ENCODE measurements around the gene LAMA2. TPM values are rescaled to one million over a fixed set of nuclear protein-coding genes. Genes with fewer than 3 reads are reported as not detected.

The LAMA2 gene
- total and polyA plus RNA-seq, 2 donors (not counting 1 experiment from before 2014, with no cell fraction given): 19.5 to 67.5 TPM

DNA sequence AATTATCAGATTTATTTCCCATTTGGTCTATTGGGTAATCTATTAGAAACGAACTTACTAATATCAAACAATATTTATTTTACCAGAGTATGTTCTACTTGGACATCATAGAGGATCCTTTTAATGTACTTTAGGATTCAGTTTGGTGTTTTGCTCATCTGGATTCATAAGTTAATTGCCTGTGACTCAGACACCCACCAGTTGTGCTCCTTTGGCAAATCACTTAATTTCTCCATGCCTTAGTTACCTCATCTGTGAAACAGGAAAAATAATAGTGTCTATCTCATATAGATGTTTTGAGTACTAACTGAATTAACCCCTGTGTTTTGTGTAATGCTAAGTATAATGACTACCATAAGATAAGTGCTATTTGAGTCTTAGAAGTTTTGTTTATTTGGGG, 292.1 kb downstream of the LAMA2 start:
- H3K9ac ChIP-seq (ENCODE audit: insufficient read depth, low read length): no peak overlapping the region
- no peak overlapping the region for H2AFZ ChIP-seq (ENCODE audit: low read length)
- H3K4me1 ChIP-seq (ENCODE audit: control insufficient read depth, extremely low read depth, insufficient read depth, low read length): no peaks in the 10 kb centered on the region
- H4K20me1 ChIP-seq (ENCODE audit: control insufficient read depth, extremely low read depth, insufficient read depth, low read length): no peaks in the 10 kb centered on the region
- no peak overlapping the region for H3K4me3 ChIP-seq (replicated peaks in 1 of 4; ENCODE audit: control extremely low read depth in 1 of 4, insufficient read depth in 1 of 4, low read depth in 3 of 4, low read length in 4 of 4)
- H3K4me2 ChIP-seq (ENCODE audit: extremely low read depth, insufficient read depth, low read length): no peak overlapping the region
- TF ChIP-seq EZH2 (IDR thresholded peaks at IDR 0.05; ENCODE audit: low read length, missing control alignments): no peak
- TF ChIP-seq, protein P1, sequence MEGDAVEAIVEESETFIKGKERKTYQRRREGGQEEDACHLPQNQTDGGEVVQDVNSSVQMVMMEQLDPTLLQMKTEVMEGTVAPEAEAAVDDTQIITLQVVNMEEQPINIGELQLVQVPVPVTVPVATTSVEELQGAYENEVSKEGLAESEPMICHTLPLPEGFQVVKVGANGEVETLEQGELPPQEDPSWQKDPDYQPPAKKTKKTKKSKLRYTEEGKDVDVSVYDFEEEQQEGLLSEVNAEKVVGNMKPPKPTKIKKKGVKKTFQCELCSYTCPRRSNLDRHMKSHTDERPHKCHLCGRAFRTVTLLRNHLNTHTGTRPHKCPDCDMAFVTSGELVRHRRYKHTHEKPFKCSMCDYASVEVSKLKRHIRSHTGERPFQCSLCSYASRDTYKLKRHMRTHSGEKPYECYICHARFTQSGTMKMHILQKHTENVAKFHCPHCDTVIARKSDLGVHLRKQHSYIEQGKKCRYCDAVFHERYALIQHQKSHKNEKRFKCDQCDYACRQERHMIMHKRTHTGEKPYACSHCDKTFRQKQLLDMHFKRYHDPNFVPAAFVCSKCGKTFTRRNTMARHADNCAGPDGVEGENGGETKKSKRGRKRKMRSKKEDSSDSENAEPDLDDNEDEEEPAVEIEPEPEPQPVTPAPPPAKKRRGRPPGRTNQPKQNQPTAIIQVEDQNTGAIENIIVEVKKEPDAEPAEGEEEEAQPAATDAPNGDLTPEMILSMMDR (conservative IDR thresholded peaks at IDR 0.05 in 1 of 2, IDR thresholded peaks at IDR 0.05 in 1 of 2; ENCODE audit: low read depth in 1 of 2, low read length in 2 of 2): no peak
- DNase-seq (ENCODE audit: low read depth in 2 of 2): no peak
- no peak overlapping the region for H3K27ac ChIP-seq (ENCODE audit: insufficient read depth, low read length)
- H3K9me3 ChIP-seq (ENCODE audit: control insufficient read depth, insufficient read depth, low read depth, low read length): no peaks in the 10 kb centered on the region
- no peaks in the 10 kb centered on the region for H3K36me3 ChIP-seq (ENCODE audit: control insufficient read depth, insufficient read depth, low read length)
- no peaks in the 10 kb centered on the region for H3K79me2 ChIP-seq (ENCODE audit: control insufficient read depth, insufficient read depth, low read length)
- no peaks in the 10 kb centered on the region for H3K27me3 ChIP-seq (ENCODE audit: control insufficient read depth, insufficient read depth, low read length)

DNA sequence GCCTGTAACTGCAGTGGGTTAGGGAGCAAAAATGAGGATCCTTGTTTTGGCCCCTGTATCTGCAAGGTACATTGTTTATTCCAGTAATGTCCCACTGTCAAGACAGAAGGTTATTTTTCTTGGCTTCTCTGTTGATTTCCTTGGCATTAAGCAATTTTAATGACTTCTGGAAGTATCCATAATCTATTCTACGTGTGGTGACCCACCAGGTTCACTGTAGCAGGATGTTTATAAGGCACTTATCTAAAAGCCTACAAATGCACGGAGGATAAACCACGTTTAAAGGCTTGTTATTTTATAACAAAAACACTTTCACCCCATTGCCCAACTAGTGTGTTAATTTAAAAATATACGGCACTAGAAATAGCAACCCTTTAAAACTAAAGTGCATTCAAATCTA, 294.9 kb downstream of the LAMA2 start:
- Histone ChIP-seq H3K9ac (ENCODE audit: insufficient read depth, low read length) (no peak overlapping the region), H3K79me2 (ENCODE audit: control insufficient read depth, insufficient read depth, low read length) (no peaks in the 10 kb centered on the region), H3K4me2 (ENCODE audit: extremely low read depth, insufficient read depth, low read length) (no peak overlapping the region), H3K27ac (ENCODE audit: insufficient read depth, low read length) (no peak overlapping the region), H4K20me1 (ENCODE audit: control insufficient read depth, extremely low read depth, insufficient read depth, low read length) (no peaks in the 10 kb centered on the region), H3K9me3 (ENCODE audit: control insufficient read depth, insufficient read depth, low read depth, low read length) (no peaks in the 10 kb centered on the region), H3K4me1 (ENCODE audit: control insufficient read depth, extremely low read depth, insufficient read depth, low read length) (no peaks in the 10 kb centered on the region), H2AFZ (ENCODE audit: low read length) (no peak overlapping the region), H3K27me3 (ENCODE audit: control insufficient read depth, insufficient read depth, low read length) (no peaks in the 10 kb centered on the region), H3K36me3 (ENCODE audit: control insufficient read depth, insufficient read depth, low read length) (no peaks in the 10 kb centered on the region), H3K4me3 (replicated peaks in 1 of 4; ENCODE audit: control extremely low read depth in 1 of 4, insufficient read depth in 1 of 4, low read depth in 3 of 4, low read length in 4 of 4) (no peak overlapping the region)
- TF ChIP-seq, protein P1 (conservative IDR thresholded peaks at IDR 0.05 in 1 of 2, IDR thresholded peaks at IDR 0.05 in 1 of 2; ENCODE audit: low read depth in 1 of 2, low read length in 2 of 2): no peak
- TF ChIP-seq EZH2 (IDR thresholded peaks at IDR 0.05; ENCODE audit: low read length, missing control alignments): no peak
- DNase-seq (ENCODE audit: low read depth in 2 of 2): no peak

DNA sequence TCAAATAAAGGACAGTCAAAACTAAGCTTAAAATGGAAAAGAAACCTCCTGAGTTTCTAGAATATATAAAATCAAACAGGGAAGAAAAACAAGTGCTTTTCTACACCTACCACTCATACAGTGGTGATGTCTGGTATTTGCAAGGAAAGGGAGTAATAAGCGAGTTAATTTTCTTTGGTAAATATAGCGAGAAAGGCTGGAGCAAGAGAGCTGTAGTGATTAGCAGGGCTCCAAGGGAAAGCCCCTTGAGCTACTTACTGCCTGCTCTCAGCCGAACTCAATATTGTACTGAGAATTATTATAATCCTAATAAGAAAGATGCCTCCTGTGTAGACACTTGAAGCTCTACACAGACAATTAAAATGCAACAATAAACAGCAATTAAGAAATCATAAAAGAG, 296.3 kb downstream of the LAMA2 start:
- no peaks in the 10 kb centered on the region for H3K79me2 ChIP-seq (ENCODE audit: control insufficient read depth, insufficient read depth, low read length)
- H3K9ac ChIP-seq (ENCODE audit: insufficient read depth, low read length): no peak overlapping the region
- no peaks in the 10 kb centered on the region for H3K27me3 ChIP-seq (ENCODE audit: control insufficient read depth, insufficient read depth, low read length)
- TF ChIP-seq, protein P1 (conservative IDR thresholded peaks at IDR 0.05 in 1 of 2, IDR thresholded peaks at IDR 0.05 in 1 of 2; ENCODE audit: low read depth in 1 of 2, low read length in 2 of 2): no peak
- no peak for TF ChIP-seq EZH2 (IDR thresholded peaks at IDR 0.05; ENCODE audit: low read length, missing control alignments)
- no peaks in the 10 kb centered on the region for H4K20me1 ChIP-seq (ENCODE audit: control insufficient read depth, extremely low read depth, insufficient read depth, low read length)
- H3K9me3 ChIP-seq (ENCODE audit: control insufficient read depth, insufficient read depth, low read depth, low read length): no peaks in the 10 kb centered on the region
- no peak overlapping the region for H3K4me3 ChIP-seq (replicated peaks in 1 of 4; ENCODE audit: control extremely low read depth in 1 of 4, insufficient read depth in 1 of 4, low read depth in 3 of 4, low read length in 4 of 4)
- H3K4me1 ChIP-seq (ENCODE audit: control insufficient read depth, extremely low read depth, insufficient read depth, low read length): peaks cover under 1% of the 10 kb centered on the region
- no peak overlapping the region for H3K4me2 ChIP-seq (ENCODE audit: extremely low read depth, insufficient read depth, low read length)
- H2AFZ ChIP-seq (ENCODE audit: low read length): no peak overlapping the region
- H3K27ac ChIP-seq (ENCODE audit: insufficient read depth, low read length): no peak overlapping the region
- no peak for DNase-seq (ENCODE audit: low read depth in 2 of 2)
- H3K36me3 ChIP-seq (ENCODE audit: control insufficient read depth, insufficient read depth, low read length): no peaks in the 10 kb centered on the region

Data from fibroblast of lung (primary cell).